ENCODE results near the gene RFNG. TPM values are rescaled to one million over a fixed set of nuclear protein-coding genes. Genes with fewer than 3 reads are reported as not detected.

Gene RFNG
- total and polyA plus RNA-seq, 4 donors, result 28.2 to 73.0 (median 31.2) TPM

- ATAC-seq (ENCODE audit: low FRiP score), result no peak
- Histone ChIP-seq H3K27ac (ENCODE audit: low read depth in 1 of 2, low read length in 2 of 2) (no peak overlapping the region), H3K4me1 (ENCODE audit: control insufficient read depth in 1 of 2, insufficient read depth in 2 of 2, low read length in 2 of 2) (no peaks in the 10 kb centered on the region), H3K27me3 (ENCODE audit: control insufficient read depth in 1 of 2, insufficient read depth in 2 of 2, low read length in 1 of 2) (no peaks in the 10 kb centered on the region), H3K4me3 (ENCODE audit: low read length in 2 of 2) (no peak overlapping the region), H3K36me3 (ENCODE audit: control insufficient read depth in 1 of 2, insufficient read depth in 2 of 2, low read length in 1 of 2) (no peaks in the 10 kb centered on the region), H3K9me3 (ENCODE audit: control insufficient read depth, low read length) (no peaks in the 10 kb centered on the region)
- DNase-seq, result no peak
- intact Hi-C loops (cut with DNase I), result no loop called here
- WGBS, 2 donors, result 77 to 79% methylated on average over 9 of the region's 9 CpGs
These were observed 21.8 kb upstream of the RFNG start for GRCh38 chr17:82073446-82073845.

DNA sequence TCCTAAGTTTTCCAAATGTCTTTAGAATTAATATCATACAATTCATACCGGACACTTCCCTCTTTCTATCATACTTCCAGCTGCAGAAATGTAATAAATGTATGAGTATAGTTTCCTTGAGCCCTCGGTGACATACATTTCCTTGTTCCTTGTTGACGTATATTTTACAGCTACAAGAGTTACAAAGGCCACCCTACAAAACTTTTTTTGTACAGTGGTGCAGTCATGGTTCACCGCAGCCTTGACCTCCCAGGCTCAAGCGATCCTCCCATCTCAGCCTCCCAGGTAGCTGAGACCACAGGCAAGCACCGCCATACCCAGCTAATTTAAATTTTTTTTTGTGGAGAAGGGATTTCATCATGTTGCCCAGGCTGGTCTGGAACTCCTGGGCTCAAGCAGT lies 21.2 kb upstream of the RFNG start:
- H3K4me1 ChIP-seq (ENCODE audit: control insufficient read depth in 1 of 2, insufficient read depth in 2 of 2, low read length in 2 of 2), result no peaks in the 10 kb centered on the region
- H3K4me3 ChIP-seq (ENCODE audit: low read length in 2 of 2), result no peak overlapping the region
- 81% methylated on average over 6 of the region's 6 CpGs for WGBS, 2 donors
- intact Hi-C loops (cut with DNase I), result no loop called here
- H3K27ac ChIP-seq (ENCODE audit: low read depth in 1 of 2, low read length in 2 of 2), result no peak overlapping the region
- H3K27me3 ChIP-seq (ENCODE audit: control insufficient read depth in 1 of 2, insufficient read depth in 2 of 2, low read length in 1 of 2), result no peaks in the 10 kb centered on the region
- H3K36me3 ChIP-seq (ENCODE audit: control insufficient read depth in 1 of 2, insufficient read depth in 2 of 2, low read length in 1 of 2), result no peaks in the 10 kb centered on the region
- no peaks in the 10 kb centered on the region for H3K9me3 ChIP-seq (ENCODE audit: control insufficient read depth, low read length)
- no peak for DNase-seq
- ATAC-seq (ENCODE audit: low FRiP score), result no peak

DNA sequence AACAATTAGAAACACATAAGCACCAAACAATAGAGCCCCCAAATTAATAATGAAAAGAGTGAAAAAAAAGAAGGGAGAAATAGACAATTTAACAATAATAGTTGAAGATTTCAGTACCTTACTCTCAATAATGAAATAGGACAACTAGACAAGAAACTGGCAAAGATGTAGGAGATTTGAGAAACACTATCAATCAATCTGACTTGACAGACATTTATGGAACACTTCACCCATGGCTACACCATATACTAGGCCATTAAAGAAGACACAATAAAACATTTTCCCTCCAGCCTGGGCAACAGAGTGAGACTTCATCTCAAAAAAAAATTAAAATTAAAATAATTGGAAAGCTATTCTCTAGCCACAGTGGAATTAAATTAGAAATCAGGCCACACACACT lies 19.0 kb upstream of the RFNG start:
- no peak overlapping the region for H3K4me3 ChIP-seq (ENCODE audit: low read length in 2 of 2)
- DNase-seq, result no peak
- no peaks in the 10 kb centered on the region for H3K9me3 ChIP-seq (ENCODE audit: control insufficient read depth, low read length)
- no peaks in the 10 kb centered on the region for H3K36me3 ChIP-seq (ENCODE audit: control insufficient read depth in 1 of 2, insufficient read depth in 2 of 2, low read length in 1 of 2)
- no peaks in the 10 kb centered on the region for H3K4me1 ChIP-seq (ENCODE audit: control insufficient read depth in 1 of 2, insufficient read depth in 2 of 2, low read length in 2 of 2)
- no peak overlapping the region for H3K27ac ChIP-seq (ENCODE audit: low read depth in 1 of 2, low read length in 2 of 2)
- no peak for ATAC-seq (ENCODE audit: low FRiP score)
- no peaks in the 10 kb centered on the region for H3K27me3 ChIP-seq (ENCODE audit: control insufficient read depth in 1 of 2, insufficient read depth in 2 of 2, low read length in 1 of 2)
- intact Hi-C loops (cut with DNase I), result no loop called here

DNA sequence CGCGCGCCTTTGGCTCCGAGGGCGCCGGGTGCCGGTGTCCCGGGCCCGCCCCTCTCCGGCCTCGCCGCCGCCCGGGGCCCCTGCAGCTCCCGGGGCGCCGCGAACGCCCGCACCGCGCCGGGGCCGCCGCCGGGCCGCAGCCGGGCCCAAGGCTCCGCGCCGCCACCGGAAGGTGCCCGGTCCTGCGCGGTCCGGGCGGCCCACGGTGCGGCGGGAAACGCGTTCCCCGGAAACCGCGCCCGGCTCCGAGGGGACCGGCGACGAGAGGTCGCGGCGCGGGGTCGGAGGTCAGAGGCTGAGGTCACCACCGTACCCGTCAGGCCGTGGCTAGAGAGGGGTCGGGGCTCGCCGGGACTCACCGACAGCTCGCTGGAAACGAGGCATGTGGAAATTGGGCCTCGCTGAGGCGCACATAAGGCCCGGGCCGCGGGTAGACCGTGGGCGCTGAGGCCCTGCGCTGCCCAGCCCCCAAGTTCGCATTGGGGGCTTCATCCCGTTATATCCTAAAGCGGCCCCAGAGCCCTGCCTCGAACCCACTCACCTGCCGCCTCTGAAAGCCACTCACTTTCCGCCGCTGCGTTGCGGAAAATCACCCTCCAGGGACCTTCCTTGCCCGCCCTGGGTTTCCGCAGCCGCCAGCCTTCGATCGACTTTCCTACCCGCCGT lies 14.2 kb upstream of the RFNG start, which contains the start of gene DUS1L:
TSS of gene DUS1L (minus strand) at position 167 of the 666 bp plus-strand sequence. CDS start 745 bp downstream, outside the sequence.
- no peaks in the 10 kb centered on the region for H3K27me3 ChIP-seq (ENCODE audit: control insufficient read depth in 1 of 2, insufficient read depth in 2 of 2, low read length in 1 of 2)
- peak; percentile 74 to 91 for DNase-seq
- peak; percentile 92 for ATAC-seq (ENCODE audit: low FRiP score)
- H3K27ac ChIP-seq (ENCODE audit: low read depth in 1 of 2, low read length in 2 of 2), result peak within 1 kb of the TSS; percentile 69 to 78
- H3K4me3 ChIP-seq (ENCODE audit: low read length in 2 of 2), result peak within 1 kb of the TSS; percentile 60 to 80
- no peaks in the 10 kb centered on the region for H3K4me1 ChIP-seq (ENCODE audit: control insufficient read depth in 1 of 2, insufficient read depth in 2 of 2, low read length in 2 of 2)
- WGBS, 2 donors, result 10 to 11% methylated on average over 65 to 88 of the region's 88 CpGs
- no peaks in the 10 kb centered on the region for H3K9me3 ChIP-seq (ENCODE audit: control insufficient read depth, low read length)
- H3K36me3 ChIP-seq (ENCODE audit: control insufficient read depth in 1 of 2, insufficient read depth in 2 of 2, low read length in 1 of 2), result peaks cover 0 to 1% of the 10 kb centered on the region in 2 donors
- intact Hi-C loops (cut with DNase I), result no loop called here

DNA sequence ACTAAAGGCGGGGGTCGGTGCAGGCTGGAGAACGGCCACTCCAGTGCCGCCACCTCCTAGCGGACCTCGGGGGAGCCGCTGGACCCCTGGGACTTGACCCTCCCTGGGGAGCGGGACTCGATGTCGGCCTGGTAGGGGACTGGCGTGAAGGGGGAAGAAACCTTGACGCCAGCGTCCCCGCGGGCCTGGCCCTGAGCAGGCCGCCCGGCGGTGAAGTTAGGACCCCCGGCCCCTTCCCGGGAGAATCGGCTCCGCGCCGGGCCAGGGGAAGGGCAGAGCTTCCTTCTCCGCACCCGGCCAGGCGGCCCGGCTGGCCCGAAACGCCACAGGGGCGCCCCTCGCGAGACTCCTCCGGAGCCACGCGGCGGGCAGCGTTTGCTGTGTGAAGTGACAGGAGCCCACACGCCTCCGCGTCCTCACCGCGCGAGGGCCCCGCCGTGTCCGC lies 13.6 kb upstream of the RFNG start:
- Histone ChIP-seq H3K4me3 (ENCODE audit: low read length in 2 of 2) (peak overlapping the region; percentile 60 to 80), H3K4me1 (ENCODE audit: control insufficient read depth in 1 of 2, insufficient read depth in 2 of 2, low read length in 2 of 2) (no peaks in the 10 kb centered on the region), H3K9me3 (ENCODE audit: control insufficient read depth, low read length) (no peaks in the 10 kb centered on the region), H3K36me3 (ENCODE audit: control insufficient read depth in 1 of 2, insufficient read depth in 2 of 2, low read length in 1 of 2) (peaks cover 0 to 4% of the 10 kb centered on the region in 2 donors), H3K27ac (ENCODE audit: low read depth in 1 of 2, low read length in 2 of 2) (peak overlapping the region in 1 of 2 donors; percentile 23), H3K27me3 (ENCODE audit: control insufficient read depth in 1 of 2, insufficient read depth in 2 of 2, low read length in 1 of 2) (no peaks in the 10 kb centered on the region)
- ATAC-seq (ENCODE audit: low FRiP score) (peak; percentile 19), DNase-seq (no peak)
- intact Hi-C loops (cut with DNase I), result no loop called here
- 0 to 1% methylated on average over 31 to 47 of the region's 47 CpGs for WGBS, 2 donors

DNA sequence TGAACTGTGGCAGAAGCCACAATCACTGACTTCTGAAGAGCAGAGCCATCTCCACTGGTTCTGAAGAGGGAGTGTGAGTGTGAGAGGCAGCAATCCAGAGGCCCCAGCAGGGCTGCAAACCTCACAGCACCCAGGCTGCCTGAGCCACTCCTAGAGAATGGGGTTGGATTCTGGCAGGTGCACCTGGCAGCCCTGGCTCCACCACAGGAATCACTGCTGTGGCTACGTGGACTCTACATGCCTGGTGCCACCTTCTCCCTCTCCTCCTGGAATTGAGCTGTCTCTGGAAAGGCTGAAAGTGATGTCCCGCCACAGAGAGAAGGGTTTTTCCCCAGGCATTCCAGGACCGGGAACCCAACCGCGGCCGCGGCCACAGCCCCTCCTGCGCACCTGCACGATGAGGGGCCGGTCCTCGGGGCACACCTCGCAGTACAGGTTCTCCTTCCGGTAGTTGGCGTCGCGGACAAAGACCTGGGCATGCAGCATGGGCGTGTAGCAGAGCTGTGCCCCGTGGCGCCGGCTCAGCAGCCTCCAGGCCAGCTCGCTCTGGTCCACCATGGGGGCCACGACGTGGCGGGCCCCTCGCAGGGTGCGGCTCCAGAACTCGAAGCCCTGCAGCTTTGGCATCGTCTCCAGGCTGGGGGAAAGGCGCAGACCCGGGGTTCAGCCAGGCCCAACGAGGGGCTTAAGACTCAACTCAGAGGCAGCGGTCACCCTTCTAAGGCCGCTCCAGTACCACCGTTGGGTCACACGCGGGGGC lies 13.0 kb upstream of the RFNG start:
- DNase-seq, result no peak
- H3K27ac ChIP-seq (ENCODE audit: low read depth in 1 of 2, low read length in 2 of 2), result no peak overlapping the region
- H3K27me3 ChIP-seq (ENCODE audit: control insufficient read depth in 1 of 2, insufficient read depth in 2 of 2, low read length in 1 of 2), result no peaks in the 10 kb centered on the region
- ATAC-seq (ENCODE audit: low FRiP score), result no peak
- no peaks in the 10 kb centered on the region for H3K4me1 ChIP-seq (ENCODE audit: control insufficient read depth in 1 of 2, insufficient read depth in 2 of 2, low read length in 2 of 2)
- H3K4me3 ChIP-seq (ENCODE audit: low read length in 2 of 2), result peak overlapping the region; percentile 60 to 80
- WGBS, 2 donors, result 27 to 34% methylated on average over 36 of the region's 36 CpGs
- H3K9me3 ChIP-seq (ENCODE audit: control insufficient read depth, low read length), result no peaks in the 10 kb centered on the region
- H3K36me3 ChIP-seq (ENCODE audit: control insufficient read depth in 1 of 2, insufficient read depth in 2 of 2, low read length in 1 of 2), result peaks cover 0 to 6% of the 10 kb centered on the region in 2 donors
- intact Hi-C loops (cut with DNase I), result no loop called here

DNA sequence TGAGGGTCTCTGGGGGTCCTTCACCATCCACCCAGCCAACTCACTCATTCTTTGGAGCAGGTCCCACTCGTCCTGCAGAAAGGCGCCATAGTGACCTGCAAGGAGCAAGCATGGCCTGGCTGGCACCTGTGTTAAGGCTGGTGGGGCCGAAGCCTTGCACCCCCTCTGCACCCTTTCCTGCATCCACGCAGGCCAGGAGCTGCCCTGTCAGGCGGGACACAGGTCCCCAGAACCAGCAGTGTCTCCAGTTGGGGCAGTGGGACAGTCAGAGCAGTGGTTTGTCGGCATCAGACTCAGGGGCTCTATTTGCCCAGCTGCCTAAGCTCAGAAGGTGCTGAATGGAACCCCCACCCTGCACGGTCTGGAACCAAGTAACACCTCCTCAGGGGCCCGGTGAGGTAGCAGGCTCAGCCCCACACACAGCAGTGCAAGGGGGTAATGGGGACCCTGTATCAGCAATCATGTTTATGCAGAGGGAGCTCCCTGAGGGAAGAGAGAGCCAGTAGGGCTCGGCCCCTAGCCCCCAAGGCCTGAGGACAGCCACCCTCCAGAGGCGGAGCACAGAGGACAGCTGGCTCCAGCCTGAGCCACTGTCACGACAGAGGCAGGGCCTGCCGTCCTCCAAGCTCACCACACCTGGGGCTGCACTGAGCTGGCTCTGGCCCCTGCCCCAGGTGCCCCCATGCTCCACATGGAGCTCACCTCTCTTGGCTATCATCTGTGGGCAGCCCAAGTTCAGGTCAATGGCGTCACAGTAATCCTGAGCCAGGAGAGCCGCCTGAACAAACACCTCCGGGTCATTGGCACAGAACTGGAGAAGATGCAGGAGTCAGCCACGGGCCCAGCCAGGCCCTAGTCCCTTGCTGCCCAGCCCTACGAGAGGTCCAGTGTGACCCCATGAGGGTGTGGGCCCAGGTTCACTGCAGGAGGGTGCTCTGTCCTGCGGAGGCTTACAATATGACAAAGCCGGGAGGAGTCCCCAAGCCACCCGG lies 12.1 kb upstream of the RFNG start:
- peaks cover 0 to 6% of the 10 kb centered on the region in 2 donors for H3K36me3 ChIP-seq (ENCODE audit: control insufficient read depth in 1 of 2, insufficient read depth in 2 of 2, low read length in 1 of 2)
- intact Hi-C loops (cut with DNase I), result no loop called here
- DNase-seq (no peak), ATAC-seq (ENCODE audit: low FRiP score) (no peak)
- WGBS, 2 donors, result 74 to 78% methylated on average over 20 of the region's 20 CpGs
- H3K4me1 ChIP-seq (ENCODE audit: control insufficient read depth in 1 of 2, insufficient read depth in 2 of 2, low read length in 2 of 2), result no peaks in the 10 kb centered on the region
- no peaks in the 10 kb centered on the region for H3K27me3 ChIP-seq (ENCODE audit: control insufficient read depth in 1 of 2, insufficient read depth in 2 of 2, low read length in 1 of 2)
- no peak overlapping the region for H3K27ac ChIP-seq (ENCODE audit: low read depth in 1 of 2, low read length in 2 of 2)
- H3K9me3 ChIP-seq (ENCODE audit: control insufficient read depth, low read length), result no peaks in the 10 kb centered on the region
- H3K4me3 ChIP-seq (ENCODE audit: low read length in 2 of 2), result no peak overlapping the region

DNA sequence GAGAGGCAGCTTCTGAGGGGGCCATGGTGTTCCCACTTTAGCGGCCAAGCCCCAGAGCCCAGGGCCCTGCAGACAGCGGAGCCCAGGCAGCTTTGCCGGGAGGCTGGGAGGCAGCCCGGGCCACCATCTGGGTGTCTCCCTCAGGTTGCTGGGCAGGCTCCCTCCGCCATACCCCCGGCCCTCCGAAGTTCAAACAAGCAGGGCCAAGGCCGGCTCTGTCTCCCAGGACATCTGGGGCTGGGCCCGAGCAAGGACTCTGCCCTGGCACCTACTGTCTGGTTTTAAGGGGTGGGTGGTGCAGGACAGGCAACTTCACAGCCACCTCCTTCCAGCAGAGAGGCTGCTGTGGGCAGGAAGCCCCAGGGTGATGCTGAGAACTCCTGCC lies 11.4 kb upstream of the RFNG start:
- 89 to 94% methylated on average over 9 of the region's 9 CpGs for WGBS, 2 donors
- H3K4me3 ChIP-seq (ENCODE audit: low read length in 2 of 2), result no peak overlapping the region
- peaks cover 0 to 6% of the 10 kb centered on the region in 2 donors for H3K36me3 ChIP-seq (ENCODE audit: control insufficient read depth in 1 of 2, insufficient read depth in 2 of 2, low read length in 1 of 2)
- ATAC-seq (ENCODE audit: low FRiP score) (no peak), DNase-seq (no peak)
- no peaks in the 10 kb centered on the region for H3K9me3 ChIP-seq (ENCODE audit: control insufficient read depth, low read length)
- H3K27ac ChIP-seq (ENCODE audit: low read depth in 1 of 2, low read length in 2 of 2), result no peak overlapping the region
- no peaks in the 10 kb centered on the region for H3K27me3 ChIP-seq (ENCODE audit: control insufficient read depth in 1 of 2, insufficient read depth in 2 of 2, low read length in 1 of 2)
- no peaks in the 10 kb centered on the region for H3K4me1 ChIP-seq (ENCODE audit: control insufficient read depth in 1 of 2, insufficient read depth in 2 of 2, low read length in 2 of 2)
- intact Hi-C loops (cut with DNase I), result no loop called here
